AG04449 (cell line): Measurements from ENCODE around the gene STMN1.

Experiments
- CTCF ChIA-PET: fragments of 350-600 bp; formaldehyde crosslinking; extraction: SDS; loops from one replicate; lab custom pipeline; 2021; ENCODE audit warnings: antibody characterized with exemption; lab: Yijun Ruan, JAX
- POLR2A ChIA-PET: fragments of 400-600, 350-600 bp; formaldehyde crosslinking; extraction: SDS; loops from one replicate; lab custom pipeline; 2020; ENCODE audit warnings: antibody characterized with exemption, inconsistent platforms; lab: Yijun Ruan, JAX
- DNase-seq: peaks from one replicate; pipeline ENCODE4 v3.0.0-alpha.2; 2010; ENCODE audit warnings: low read depth, low spot score
- H3K4me3 ChIP-seq: 2 replicates; pipeline ENCODE4 v1.5.1; 2011; ENCODE audit warnings: low read depth, mild to moderate bottlenecking, control low read depth, low read length
- CTCF ChIP-seq: IDR thresholded peaks from one replicate; pipeline ENCODE4 v1.5.1; 2011; ENCODE audit warnings: mild to moderate bottlenecking, moderate library complexity, low read length, control low read depth, inconsistent platforms; ENCODE audit not compliant: insufficient read depth; ENCODE audit errors: missing control alignments

STMN1 gene

GRCh38 chr1:25922056-25922970, 16.1 kb upstream of the STMN1 start:
- peak overlapping the region; percentile 59 for H3K4me3 ChIP-seq
- POLR2A ChIA-PET = interaction anchor here (0.5 to 1.0 kb wide), 4 partner anchors 9 to 28 kb away, joined by 3 read pairs; no protein-coding TSS in a partner anchor
- no peak for DNase-seq
- no peak for TF ChIP-seq CTCF
- CTCF ChIA-PET = interaction anchor here (0.7 to 2.7 kb wide), 6 partner anchors 9 to 26 kb away, joined by 3 to 20 read pairs (median 5); no protein-coding TSS in a partner anchor

GRCh38 chr1:25918615-25919014, 12.4 kb upstream of the STMN1 start:
- no peak overlapping the region for H3K4me3 ChIP-seq
- ChIA-PET CTCF (interaction anchor here (1.5 kb wide), 1 partner anchor 23 kb away, joined by 8 read pairs; no protein-coding TSS in a partner anchor), POLR2A (no interaction called here)
- DNase-seq = no peak
- TF ChIP-seq CTCF = no peak

- TF ChIP-seq CTCF = no peak
- no peak for DNase-seq
- POLR2A ChIA-PET = no interaction called here
- no peak overlapping the region for H3K4me3 ChIP-seq
- CTCF ChIA-PET = interaction anchor here (1.5 kb wide), 1 partner anchor 22 kb away, joined by 8 read pairs; no protein-coding TSS in a partner anchor
Observed at GRCh38 chr1:25917996-25918395, 11.8 kb upstream of the STMN1 start.

GRCh38 chr1:25916460-25916859, 10.2 kb upstream of the STMN1 start:
- POLR2A ChIA-PET = no interaction called here
- CTCF ChIA-PET = interaction anchor here (0.6 kb wide), 1 partner anchor 63 kb away, joined by 3 read pairs; no protein-coding TSS in a partner anchor
- H3K4me3 ChIP-seq = no peak overlapping the region
- TF ChIP-seq CTCF = no peak
- no peak for DNase-seq

- no peak for DNase-seq
- no peak overlapping the region for H3K4me3 ChIP-seq
- POLR2A ChIA-PET = interaction anchor here (0.6 to 1.1 kb wide), 3 partner anchors 38 to 996 kb away, joined by 3 to 4 read pairs (median 3); no protein-coding TSS in a partner anchor
- no peak for TF ChIP-seq CTCF
- CTCF ChIA-PET = interaction anchor here (0.6 to 5.3 kb wide), 5 partner anchors 8 to 94 kb away, joined by 3 to 46 read pairs (median 4); partner anchors contain the start of gene STMN1
Observed at GRCh38 chr1:25914074-25914995, 8.1 kb upstream of the STMN1 start.
